Measurements from ENCODE around the gene HRH3.

DNA sequence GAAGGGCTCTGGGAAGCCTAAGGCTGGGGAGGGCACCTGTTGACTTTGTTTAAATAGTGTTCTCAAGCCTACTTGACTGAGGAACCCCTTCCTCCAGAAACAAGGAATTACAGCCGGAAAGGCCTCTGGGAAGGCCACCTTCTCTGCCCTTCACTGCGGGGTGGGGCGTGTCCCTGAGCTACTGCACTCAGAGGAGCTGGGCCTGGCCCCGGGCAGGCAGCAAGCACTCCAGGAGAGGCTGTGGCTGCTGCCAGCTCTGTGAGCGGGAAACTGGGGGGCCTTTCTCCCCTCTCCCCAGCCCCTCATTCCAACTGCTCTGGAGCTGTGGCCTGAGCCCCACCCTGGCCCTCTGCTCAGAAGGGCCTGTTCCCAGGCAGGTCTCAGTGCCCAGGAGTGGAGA lies 14.3 kb upstream of the HRH3 start:
- TF ChIP-seq TAF1 (IDR thresholded peaks at IDR 0.05; ENCODE audit: borderline replicate concordance, low read depth, low read length), result no peak
- TF ChIP-seq POLR2A (IDR thresholded peaks at IDR 0.05; ENCODE audit: low read depth, low read length), result no peak
- TF ChIP-seq POLR2AphosphoS5 (IDR thresholded peaks at IDR 0.05; ENCODE audit: low read depth, low read length), result no peak

All from GM12892 (cell line).